ENCODE results near the gene MANBA.
A peak's percentile ranks its signal among the peaks of the same experiment; 100 is the strongest.

MANBA gene

GRCh38 chr4:102794999-102795398 lies 34.2 kb upstream of the MANBA start:
- no peak for TF ChIP-seq CTCF (conservative IDR thresholded peaks at IDR 0.05; ENCODE audit: control insufficient read depth, insufficient read depth, low read depth, low read length)

GRCh38 chr4:102792361-102792936 lies 31.7 kb upstream of the MANBA start:
- no peak for TF ChIP-seq CTCF (conservative IDR thresholded peaks at IDR 0.05; ENCODE audit: control insufficient read depth, insufficient read depth, low read depth, low read length)
- no peak overlapping the region for H3K4me3 ChIP-seq (ENCODE audit: control insufficient read depth, low read depth, low read length)
- no peak for DNase-seq (ENCODE audit: low read depth)

More at GRCh38 chr4:102794999-102795398, 34.2 kb upstream of the MANBA start:
- DNase-seq (ENCODE audit: low read depth): no peak
- no peak overlapping the region for H3K4me3 ChIP-seq (ENCODE audit: control insufficient read depth, low read depth, low read length)

DNA sequence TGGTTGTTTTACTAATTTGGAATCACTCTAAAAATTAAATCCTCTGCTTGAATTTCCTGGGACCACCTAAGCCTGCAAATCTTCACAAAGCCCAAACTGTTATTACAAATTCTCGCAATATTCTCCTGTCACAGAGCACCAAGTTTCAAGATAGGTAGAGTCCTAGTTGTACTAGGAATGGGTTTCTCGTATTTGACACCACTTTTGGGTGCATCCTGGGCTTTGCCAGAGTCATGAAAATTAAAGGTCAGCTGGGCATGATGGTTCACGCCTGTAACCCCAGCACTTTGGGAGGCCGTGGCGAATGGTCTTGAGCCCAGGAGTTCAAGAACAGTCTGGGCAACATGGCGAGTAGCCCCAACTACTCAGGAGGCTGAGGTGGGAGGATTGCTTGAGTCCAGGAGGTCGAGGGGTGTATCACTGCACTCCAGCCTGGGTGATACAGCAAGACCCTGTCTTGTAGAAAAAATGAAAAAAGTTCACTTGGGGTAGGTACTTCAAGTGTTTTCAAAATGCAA lies 30.6 kb upstream of the MANBA start:
- TF ChIP-seq CTCF (conservative IDR thresholded peaks at IDR 0.05; ENCODE audit: control insufficient read depth, insufficient read depth, low read depth, low read length): no peak
- H3K4me3 ChIP-seq (ENCODE audit: control insufficient read depth, low read depth, low read length): no peak overlapping the region
- no peak for DNase-seq (ENCODE audit: low read depth)

- no peak overlapping the region for H3K4me3 ChIP-seq (ENCODE audit: control insufficient read depth, low read depth, low read length)
- peak; percentile 76 for DNase-seq (ENCODE audit: low read depth)
- no peak for TF ChIP-seq CTCF (conservative IDR thresholded peaks at IDR 0.05; ENCODE audit: control insufficient read depth, insufficient read depth, low read depth, low read length)
These were observed 28.5 kb upstream of the MANBA start for GRCh38 chr4:102789317-102789717.

DNA sequence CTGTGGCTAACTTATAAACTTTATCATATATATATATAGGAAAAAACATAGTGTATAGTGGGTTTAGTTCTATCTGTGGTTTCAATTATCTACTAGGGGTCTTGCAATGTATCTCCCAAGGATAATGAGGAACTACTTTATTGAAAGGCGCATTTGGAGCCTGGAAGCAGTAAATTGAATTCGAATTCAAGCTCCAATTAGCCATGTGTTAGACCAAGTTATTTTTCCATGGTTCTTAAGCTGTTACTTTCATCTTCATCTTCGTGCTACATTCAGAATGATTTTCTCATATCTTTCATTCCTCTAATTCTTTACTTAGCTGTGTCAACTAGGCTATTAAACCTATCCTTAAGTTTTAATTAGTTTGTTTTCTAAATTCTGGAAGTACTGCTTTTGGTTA lies 27.2 kb upstream of the MANBA start:
- H3K4me3 ChIP-seq (ENCODE audit: control insufficient read depth, low read depth, low read length): no peak overlapping the region
- no peak for DNase-seq (ENCODE audit: low read depth)
- TF ChIP-seq CTCF (conservative IDR thresholded peaks at IDR 0.05; ENCODE audit: control insufficient read depth, insufficient read depth, low read depth, low read length): no peak

DNA sequence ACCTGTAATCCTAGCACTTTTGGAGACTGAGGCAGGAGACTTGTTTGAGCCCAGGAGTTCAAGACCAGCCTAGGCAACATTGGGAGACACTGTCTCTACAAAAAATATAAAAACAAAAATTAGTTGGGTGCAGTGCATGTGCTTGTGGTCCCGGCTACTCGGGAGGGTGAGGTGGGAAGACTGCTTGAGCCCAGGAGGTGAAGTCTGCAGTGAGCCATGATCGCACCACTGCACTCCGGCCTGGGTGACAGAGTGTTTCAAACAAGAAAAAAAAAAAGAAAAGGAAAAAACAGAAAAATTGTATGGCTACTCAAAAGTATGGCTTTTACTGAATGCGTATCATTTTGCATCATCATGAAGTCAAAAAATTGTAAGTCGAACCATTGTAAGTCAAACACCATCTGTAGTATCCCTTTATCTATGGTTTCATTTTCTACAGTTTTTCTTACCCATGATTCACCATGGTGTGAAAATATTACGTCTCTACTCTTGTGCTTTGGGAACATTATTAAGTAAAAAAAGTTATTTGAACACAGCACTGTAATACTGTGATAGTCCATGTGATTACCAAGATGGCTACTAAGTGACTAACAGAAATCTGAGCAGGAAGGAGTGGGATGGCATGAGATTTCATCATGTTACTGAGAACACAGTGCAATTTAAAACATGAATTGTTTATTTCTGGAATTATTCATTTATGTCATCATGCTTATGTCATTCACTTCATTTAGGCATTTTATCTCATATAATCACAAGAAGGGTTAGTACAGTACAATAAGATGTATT lies 26.5 kb upstream of the MANBA start:
- TF ChIP-seq CTCF (conservative IDR thresholded peaks at IDR 0.05; ENCODE audit: control insufficient read depth, insufficient read depth, low read depth, low read length): no peak
- DNase-seq (ENCODE audit: low read depth): peak; percentile 87
- no peak overlapping the region for H3K4me3 ChIP-seq (ENCODE audit: control insufficient read depth, low read depth, low read length)

All from fibroblast of mammary gland (primary cell).